ENCODE data around the gene SEZ6. TPM values are rescaled to one million over a fixed set of nuclear protein-coding genes. Genes with fewer than 3 reads are reported as not detected.

Gene SEZ6
- total RNA-seq, 1 experiment from 2014 or later, result not detected

GRCh38 chr17:28907709-28908475 lies 97.9 kb downstream of the SEZ6 start:
- DNase-seq (ENCODE audit: low read depth), result no peak

GRCh38 chr17:28906706-28907438 lies 99.0 kb downstream of the SEZ6 start:
- DNase-seq (ENCODE audit: low read depth), result no peak

- DNase-seq (ENCODE audit: low read depth), result no peak
Measured at GRCh38 chr17:28906276-28906675, 99.6 kb downstream of the SEZ6 start.

Other genes starting within 250 kb of the SEZ6 start
- 2.4 and 3.4 TPM in 2 replicates for gene FAM222B, start 163.2 kb downstream of the SEZ6 start, total RNA-seq (2014; rRNA removed; shearing (Covaris generic))
- 29.8 and 29.9 TPM in 2 replicates for gene ERAL1, start 151.0 kb downstream of the SEZ6 start, total RNA-seq (2014; rRNA removed; shearing (Covaris generic))
- gene FLOT2, start 108.3 kb downstream of the SEZ6 start, total RNA-seq (2014; rRNA removed; shearing (Covaris generic)), result 28.7 and 30.6 TPM in 2 replicates
- 5.4 and 6.0 TPM in 2 replicates for gene DHRS13, start 103.0 kb downstream of the SEZ6 start, total RNA-seq (2014; rRNA removed; shearing (Covaris generic))
- gene PHF12, start 54.5 kb downstream of the SEZ6 start, total RNA-seq (2014; rRNA removed; shearing (Covaris generic)), result 9.2 and 18.0 TPM in 2 replicates
- 10.0 and 11.7 TPM in 2 replicates for gene PIPOX, start 37.1 kb upstream of the SEZ6 start, total RNA-seq (2014; rRNA removed; shearing (Covaris generic))
- gene MYO18A, start 174.4 kb upstream of the SEZ6 start, total RNA-seq (2014; rRNA removed; shearing (Covaris generic)), result 21.4 and 33.7 TPM in 2 replicates
- gene CRYBA1, start 240.8 kb upstream of the SEZ6 start, total RNA-seq (2014; rRNA removed; shearing (Covaris generic)), result not detected in 2 replicates

All from RPMI7951 (cell line).